Panc1 (cell line): ENCODE measurements around the gene KCNMA1.

Experiments used
- POLR2AphosphoS5 ChIP-seq: IDR thresholded peaks from 2 replicates; pipeline ENCODE4 v1.6.1; 2012; ENCODE audit warnings: mild to moderate bottlenecking, low read depth, low read length, moderate library complexity
- TCF7L2 ChIP-seq: IDR thresholded peaks from 2 replicates; pipeline ENCODE4 v1.6.1; 2011; ENCODE audit warnings: mild to moderate bottlenecking, low read depth, low read length, inconsistent platforms
- TF ChIP-seq, protein P1 (sequence below): fragments of 450-650 bp; IDR thresholded peaks from 2 replicates; pipeline ENCODE4 v1.5.1; 2017; ENCODE audit warnings: mild to moderate bottlenecking

DNA sequence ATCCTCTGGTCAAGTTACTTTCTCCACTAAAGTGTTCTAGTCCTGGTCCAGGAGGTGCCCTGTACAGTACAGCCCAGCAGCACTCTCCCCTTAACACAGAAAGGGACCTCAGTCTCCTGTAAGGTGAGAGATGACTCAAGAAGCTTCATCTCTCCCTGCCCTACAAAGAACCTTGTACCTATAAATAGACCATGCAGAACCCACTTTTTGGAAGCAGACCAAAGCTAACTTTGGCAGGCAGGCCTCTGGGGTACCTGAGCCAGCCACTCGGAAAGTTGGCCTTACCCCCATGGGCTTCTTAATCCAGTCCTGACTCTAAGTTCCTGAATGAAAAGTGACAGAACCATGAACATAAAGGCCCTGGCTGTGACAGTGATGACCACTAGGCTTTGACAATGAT, 454.8 kb downstream of the KCNMA1 start:
- no peak for TF ChIP-seq POLR2AphosphoS5
- TF ChIP-seq, protein P1, sequence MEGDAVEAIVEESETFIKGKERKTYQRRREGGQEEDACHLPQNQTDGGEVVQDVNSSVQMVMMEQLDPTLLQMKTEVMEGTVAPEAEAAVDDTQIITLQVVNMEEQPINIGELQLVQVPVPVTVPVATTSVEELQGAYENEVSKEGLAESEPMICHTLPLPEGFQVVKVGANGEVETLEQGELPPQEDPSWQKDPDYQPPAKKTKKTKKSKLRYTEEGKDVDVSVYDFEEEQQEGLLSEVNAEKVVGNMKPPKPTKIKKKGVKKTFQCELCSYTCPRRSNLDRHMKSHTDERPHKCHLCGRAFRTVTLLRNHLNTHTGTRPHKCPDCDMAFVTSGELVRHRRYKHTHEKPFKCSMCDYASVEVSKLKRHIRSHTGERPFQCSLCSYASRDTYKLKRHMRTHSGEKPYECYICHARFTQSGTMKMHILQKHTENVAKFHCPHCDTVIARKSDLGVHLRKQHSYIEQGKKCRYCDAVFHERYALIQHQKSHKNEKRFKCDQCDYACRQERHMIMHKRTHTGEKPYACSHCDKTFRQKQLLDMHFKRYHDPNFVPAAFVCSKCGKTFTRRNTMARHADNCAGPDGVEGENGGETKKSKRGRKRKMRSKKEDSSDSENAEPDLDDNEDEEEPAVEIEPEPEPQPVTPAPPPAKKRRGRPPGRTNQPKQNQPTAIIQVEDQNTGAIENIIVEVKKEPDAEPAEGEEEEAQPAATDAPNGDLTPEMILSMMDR = no peak
- TF ChIP-seq TCF7L2 = no peak
